ENCODE data around the gene TMBIM1. TPM values are rescaled to one million over a fixed set of nuclear protein-coding genes. Genes with fewer than 3 reads are reported as not detected.

The TMBIM1 gene
- polyA plus RNA-seq, 3 donors, result 101 to 139 (median 129) TPM

GRCh38 chr2:218236829-218237228, 55.5 kb downstream of the TMBIM1 start:
- Histone ChIP-seq H3K27me3 (ENCODE audit: control insufficient read depth in 2 of 2, insufficient read depth in 2 of 2, low read length in 2 of 2) (no peaks in the 10 kb centered on the region), H2AFZ (ENCODE audit: insufficient read depth, low read depth, low read length, poor library complexity, severe bottlenecking) (no peak overlapping the region), H3K4me2 (replicated peaks; ENCODE audit: extremely low read depth, low read length, poor library complexity, severe bottlenecking) (no peak overlapping the region), H3K9ac (ENCODE audit: insufficient read depth, low read length, poor library complexity, severe bottlenecking) (no peak overlapping the region), H3K79me2 (ENCODE audit: insufficient read depth, low read length) (peaks cover 96% of the 10 kb centered on the region), H3K4me1 (ENCODE audit: control insufficient read depth in 1 of 2, insufficient read depth in 2 of 2, low read length in 2 of 2) (no peaks in the 10 kb centered on the region), H3K27ac (ENCODE audit: low read depth in 1 of 2, low read length in 2 of 2) (no peak overlapping the region), H3K36me3 (replicated peaks in 1 of 2; ENCODE audit: control insufficient read depth in 1 of 2, insufficient read depth in 2 of 2, low read length in 2 of 2) (peaks cover 92 to 100% of the 10 kb centered on the region in 2 donors), H4K20me1 (ENCODE audit: insufficient read depth, low read length) (peaks cover 99% of the 10 kb centered on the region), H3K9me3 (replicated peaks in 1 of 2; ENCODE audit: control insufficient read depth in 1 of 2, insufficient read depth in 1 of 2, low read length in 2 of 2) (no peaks in the 10 kb centered on the region), H3K4me3 (replicated peaks in 1 of 3; ENCODE audit: low read depth in 2 of 3, low read length in 3 of 3) (no peak overlapping the region)
- TF ChIP-seq CTCF (IDR thresholded peaks at IDR 0.05), result no peak
- Mint-ChIP-seq H3K4me1 (no peaks in the 10 kb centered on the region), H3K9me3 (peaks cover 0 to 2% (median 0%) of the 10 kb centered on the region in 7 donors), H3K27me3 (ENCODE audit: low read depth in 3 of 3) (no peaks in the 10 kb centered on the region), H3K36me3 (peaks cover 78 to 96% of the 10 kb centered on the region in 2 donors), H3K4me3 (no peak overlapping the region), H3K27ac (peak overlapping the region in 1 of 7 donors; percentile 60)
- no peak for DNase-seq
- WGBS (ENCODE audit: insufficient coverage), result 100% methylated on average over 2 of the region's 4 CpGs
- intact Hi-C loops (cut with micrococcal nuclease), result no loop called here

GRCh38 chr2:218235017-218235416, 57.3 kb downstream of the TMBIM1 start:
- Mint-ChIP-seq H3K4me3 (no peak overlapping the region), H3K4me1 (peaks cover 15% of the 10 kb centered on the region), H3K9me3 (peaks cover 0 to 2% (median 0%) of the 10 kb centered on the region in 7 donors), H3K36me3 (peaks cover 80 to 96% of the 10 kb centered on the region in 2 donors), H3K27ac (peak overlapping the region in 4 of 7 donors; percentile 37 to 58 (median 43)), H3K27me3 (ENCODE audit: low read depth in 3 of 3) (no peaks in the 10 kb centered on the region)
- Histone ChIP-seq H3K79me2 (ENCODE audit: insufficient read depth, low read length) (peaks cover 98% of the 10 kb centered on the region), H4K20me1 (ENCODE audit: insufficient read depth, low read length) (peaks cover 99% of the 10 kb centered on the region), H3K27ac (ENCODE audit: low read depth in 1 of 2, low read length in 2 of 2) (no peak overlapping the region), H3K4me2 (replicated peaks; ENCODE audit: extremely low read depth, low read length, poor library complexity, severe bottlenecking) (no peak overlapping the region), H3K9me3 (replicated peaks in 1 of 2; ENCODE audit: control insufficient read depth in 1 of 2, insufficient read depth in 1 of 2, low read length in 2 of 2) (no peaks in the 10 kb centered on the region), H3K36me3 (replicated peaks in 1 of 2; ENCODE audit: control insufficient read depth in 1 of 2, insufficient read depth in 2 of 2, low read length in 2 of 2) (peaks cover 94 to 100% of the 10 kb centered on the region in 2 donors), H3K4me3 (replicated peaks in 1 of 3; ENCODE audit: low read depth in 2 of 3, low read length in 3 of 3) (no peak overlapping the region), H2AFZ (ENCODE audit: insufficient read depth, low read depth, low read length, poor library complexity, severe bottlenecking) (no peak overlapping the region), H3K9ac (ENCODE audit: insufficient read depth, low read length, poor library complexity, severe bottlenecking) (no peak overlapping the region), H3K27me3 (ENCODE audit: control insufficient read depth in 2 of 2, insufficient read depth in 2 of 2, low read length in 2 of 2) (no peaks in the 10 kb centered on the region), H3K4me1 (ENCODE audit: control insufficient read depth in 1 of 2, insufficient read depth in 2 of 2, low read length in 2 of 2) (peaks cover 11 to 12% of the 10 kb centered on the region in 2 donors)
- no peak for DNase-seq
- WGBS (ENCODE audit: insufficient coverage), result no CpG with 5 or more reads among the region's 2 CpGs
- intact Hi-C loops (cut with micrococcal nuclease), result no loop called here
- TF ChIP-seq CTCF (IDR thresholded peaks at IDR 0.05), result no peak
